Sciatic nerve (tissue), 2 donors: ENCODE data around the gene PTPN20. TPM values are rescaled to one million over a fixed set of nuclear protein-coding genes. Genes with fewer than 3 reads are reported as not detected.

Experiments used
- ATAC-seq: fragments of 200-7000 bp; cut with Tn5 transposase; one replicate; pipeline ENCODE4 v1.9.1; 2020; ENCODE audit warnings: mild to moderate bottlenecking, moderate library complexity
- DNase-seq: peaks from one replicate; pipeline ENCODE4 v3.0.0-alpha.2; 2020; ENCODE audit warnings: low spot score
- intact Hi-C: fragments of 100-400 bp; cut with DNase I; formaldehyde crosslinking; loops from one replicate; pipeline ENCODE4 v1.14.2; 2022
- total RNA-seq: library from RNA; stranded (reverse); fragmentation: NEBNext Ultra II Directional; extraction: Animal tissue kit (Norgen Biotek cat#: 25700); gene quantifications from one replicate; pipeline ENCODE4 v1.2.1, GENCODE V29; 2021
- donor health status: DM: no; HTN: no; CAD: no.
- donor health status: DM: no; HTN: no; CAD: no.

Gene PTPN20
- total RNA-seq, 1 donor from 2014 or later, result 5.3 TPM

DNA sequence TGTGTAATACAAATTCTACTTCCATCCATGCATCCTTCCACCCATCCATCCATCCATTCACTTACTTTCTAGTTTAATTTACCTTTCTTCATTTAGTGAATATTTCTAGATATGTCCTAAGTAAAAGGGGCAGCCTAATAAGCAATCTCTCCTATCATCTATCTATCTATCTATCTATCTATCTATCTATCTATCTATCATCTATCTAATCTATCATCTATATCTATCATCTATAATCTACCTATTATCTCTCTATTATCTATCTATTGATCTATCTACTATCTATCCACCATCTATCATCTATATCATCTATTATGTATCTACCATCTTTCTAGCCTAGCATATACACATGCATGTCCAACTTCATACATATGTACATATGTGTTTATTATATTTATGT, 104.2 kb downstream of the PTPN20 start:
- DNase-seq, result no peak
- ATAC-seq, result no peak
- intact Hi-C loops, result no loop called here

- ATAC-seq, result no peak
- intact Hi-C loops, result no loop called here
- DNase-seq, result no peak
Measured at GRCh38 chr10:47016564-47016963, 105.3 kb downstream of the PTPN20 start.

DNA sequence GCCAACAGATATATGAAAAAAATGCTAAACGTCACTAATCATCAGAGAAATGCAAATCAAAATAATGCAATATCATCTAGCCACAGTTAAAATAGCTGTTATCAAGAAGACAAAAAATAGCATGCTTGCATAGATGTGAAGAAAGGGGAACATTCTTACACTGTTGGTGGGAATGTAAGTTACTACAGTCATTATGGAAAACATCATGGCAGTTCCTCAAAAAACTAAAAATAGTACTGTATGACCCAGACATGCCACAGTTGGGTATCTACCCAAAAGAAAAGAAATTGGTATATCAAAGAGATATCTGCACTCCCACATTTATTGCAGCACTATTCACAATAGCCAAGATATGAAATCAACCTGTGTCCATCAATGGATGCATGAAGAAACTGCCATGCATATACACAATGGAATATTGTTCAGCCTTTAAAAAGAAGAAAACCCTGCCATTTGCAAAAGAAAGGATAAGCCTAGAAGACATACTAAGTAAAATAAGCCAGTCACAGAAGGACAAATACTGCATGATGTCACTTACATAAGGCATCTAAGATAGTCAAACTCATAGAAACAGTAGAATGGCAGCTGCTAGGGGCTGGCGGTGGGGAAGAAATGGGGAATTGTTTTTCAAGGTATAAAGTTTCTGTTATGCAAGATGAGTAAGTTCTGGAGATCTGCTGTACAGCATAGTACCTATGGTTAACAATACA, 107.0 kb downstream of the PTPN20 start:
- ATAC-seq, result no peak
- intact Hi-C loops, result no loop called here
- DNase-seq, result no peak

- intact Hi-C loops, result no loop called here
- DNase-seq (no peak), ATAC-seq (no peak)
Measured at GRCh38 chr10:47019155-47020145, 108.2 kb downstream of the PTPN20 start.

GRCh38 chr10:47020471-47020870, 109.2 kb downstream of the PTPN20 start:
- no peak for ATAC-seq
- intact Hi-C loops, result no loop called here
- no peak for DNase-seq

DNA sequence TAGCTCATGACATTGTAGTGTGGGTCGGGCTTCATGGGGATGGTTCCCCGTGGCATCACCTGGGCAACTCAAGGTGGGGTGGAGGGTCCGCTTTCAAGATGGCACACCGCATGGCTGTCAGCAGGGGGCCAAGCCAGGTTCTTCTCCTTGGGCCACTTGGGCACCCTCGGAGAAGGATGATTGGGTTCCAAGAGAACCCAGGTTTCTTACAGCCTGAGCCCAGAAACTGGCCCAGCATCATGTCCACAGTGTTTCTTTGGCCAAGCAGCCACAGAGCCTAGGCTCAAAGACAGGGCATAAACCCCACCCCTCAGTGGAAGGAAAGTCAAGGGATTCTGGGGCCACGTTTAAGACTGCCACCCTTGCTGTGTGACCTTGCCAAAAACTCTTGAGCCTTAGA, 110.6 kb downstream of the PTPN20 start:
- DNase-seq (peak; percentile 42), ATAC-seq (no peak)
- intact Hi-C loops, result no loop called here

DNA sequence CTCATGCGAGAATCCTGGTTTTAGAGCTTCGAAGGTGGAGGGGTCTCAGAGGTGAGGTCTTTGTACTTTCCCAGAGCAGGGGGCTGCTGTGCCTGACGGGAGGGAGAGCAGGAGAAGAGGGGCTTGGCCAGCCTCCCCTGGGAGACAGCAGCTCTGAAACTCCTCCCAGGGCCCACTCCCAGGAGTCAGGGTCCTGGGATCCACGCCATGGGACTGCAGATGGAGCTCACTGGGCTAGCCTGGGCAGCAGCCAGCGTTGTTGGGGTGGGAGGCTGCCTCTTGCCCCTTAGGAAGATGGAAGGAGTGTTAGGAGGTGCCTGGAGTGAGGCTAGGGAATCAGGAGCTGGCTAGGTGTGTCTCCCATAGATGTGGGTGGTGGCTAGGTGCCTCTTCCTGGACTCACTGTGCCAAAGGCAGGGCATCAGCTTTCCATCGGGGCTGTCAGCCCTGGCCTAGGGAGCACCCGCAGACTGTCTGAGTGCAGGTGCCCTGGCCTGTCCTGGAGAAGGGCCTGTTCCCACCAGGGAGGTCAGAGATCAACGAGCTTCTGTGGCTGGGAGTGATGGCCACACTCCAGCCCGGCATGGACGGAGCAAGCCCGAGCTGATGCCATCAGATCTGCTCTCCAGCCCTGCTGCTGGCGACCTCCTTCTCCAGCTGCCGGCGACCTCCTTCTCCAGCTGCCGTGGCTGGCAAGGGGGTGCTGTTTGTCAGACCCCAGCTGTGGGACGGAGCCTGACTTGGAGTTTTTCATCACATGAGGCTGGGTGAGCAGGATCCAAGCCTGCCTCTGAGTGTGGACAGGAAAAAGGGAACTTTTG, 111.3 kb downstream of the PTPN20 start:
- intact Hi-C loops, result no loop called here
- DNase-seq (peak; percentile 48), ATAC-seq (peak; percentile 13)

DNA sequence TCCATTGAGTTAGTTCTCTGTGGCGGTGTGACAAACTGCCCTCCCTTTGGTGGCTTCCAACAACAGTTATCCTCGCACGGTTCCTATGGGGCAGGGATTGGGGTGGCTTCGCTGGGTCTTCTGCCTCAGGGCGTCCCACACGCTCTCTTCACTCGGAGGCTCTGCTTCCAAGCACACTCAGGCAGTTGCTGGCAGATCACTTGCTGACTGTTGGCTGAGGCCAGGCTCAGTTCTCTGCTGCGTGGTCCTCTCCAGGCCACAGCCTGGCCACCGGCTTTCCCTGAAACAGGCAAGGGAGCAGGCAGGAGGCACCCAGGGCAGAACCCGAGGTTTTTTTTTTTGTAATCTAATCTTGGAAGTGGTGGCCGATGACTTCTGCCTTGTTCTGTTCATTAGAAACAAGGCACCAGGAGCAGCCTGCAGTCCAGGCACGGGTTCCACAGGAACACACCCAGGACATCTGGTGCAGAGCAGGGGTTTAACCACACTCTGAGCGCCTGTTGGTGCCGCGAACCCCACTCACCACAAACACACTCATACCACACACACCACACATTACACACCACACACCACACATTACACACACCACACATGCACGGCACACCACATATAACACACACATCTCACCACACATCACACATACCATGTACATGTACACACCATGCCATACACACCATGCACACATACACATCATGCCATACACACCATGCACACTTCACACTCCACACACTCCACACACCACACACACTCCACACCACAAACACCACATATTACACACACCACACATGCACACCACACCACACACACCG, 112.2 kb downstream of the PTPN20 start:
- DNase-seq (peak; percentile 59), ATAC-seq (peak; percentile 49)
- intact Hi-C loops, result loop anchor here (2.0 kb wide), 1 partner anchor 289 kb away; no protein-coding TSS in a partner anchor

GRCh38 chr10:47024046-47024322, 112.8 kb downstream of the PTPN20 start:
- DNase-seq (no peak), ATAC-seq (no peak)
- intact Hi-C loops, result loop anchor here (2.0 kb wide), 1 partner anchor 289 kb away; no protein-coding TSS in a partner anchor

- DNase-seq, result peak; percentile 73
- intact Hi-C loops, result loop anchor here (2.0 kb wide), 1 partner anchor 288 kb away; no protein-coding TSS in a partner anchor
- ATAC-seq, result peak; percentile 72
Measured at GRCh38 chr10:47024399-47025252, 113.4 kb downstream of the PTPN20 start.

DNA sequence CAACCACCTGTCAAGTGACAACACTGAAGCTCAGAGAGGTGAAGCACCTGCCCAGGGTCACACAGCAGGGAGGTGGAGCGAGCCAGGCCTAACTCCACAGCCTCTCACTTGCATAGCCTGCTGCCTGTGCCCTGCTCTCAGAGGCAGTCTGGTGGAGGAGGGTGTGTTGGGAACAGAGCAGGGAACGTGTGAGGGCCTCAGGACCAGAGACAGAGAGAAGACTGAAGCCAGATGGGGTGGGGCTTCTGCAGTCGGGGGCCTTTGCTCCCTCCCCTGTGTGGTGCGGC, 114.0 kb downstream of the PTPN20 start:
- DNase-seq, result peak; percentile 49
- ATAC-seq, result peak; percentile 13
- intact Hi-C loops, result loop anchor here (2.0 kb wide), 1 partner anchor 288 kb away; no protein-coding TSS in a partner anchor

DNA sequence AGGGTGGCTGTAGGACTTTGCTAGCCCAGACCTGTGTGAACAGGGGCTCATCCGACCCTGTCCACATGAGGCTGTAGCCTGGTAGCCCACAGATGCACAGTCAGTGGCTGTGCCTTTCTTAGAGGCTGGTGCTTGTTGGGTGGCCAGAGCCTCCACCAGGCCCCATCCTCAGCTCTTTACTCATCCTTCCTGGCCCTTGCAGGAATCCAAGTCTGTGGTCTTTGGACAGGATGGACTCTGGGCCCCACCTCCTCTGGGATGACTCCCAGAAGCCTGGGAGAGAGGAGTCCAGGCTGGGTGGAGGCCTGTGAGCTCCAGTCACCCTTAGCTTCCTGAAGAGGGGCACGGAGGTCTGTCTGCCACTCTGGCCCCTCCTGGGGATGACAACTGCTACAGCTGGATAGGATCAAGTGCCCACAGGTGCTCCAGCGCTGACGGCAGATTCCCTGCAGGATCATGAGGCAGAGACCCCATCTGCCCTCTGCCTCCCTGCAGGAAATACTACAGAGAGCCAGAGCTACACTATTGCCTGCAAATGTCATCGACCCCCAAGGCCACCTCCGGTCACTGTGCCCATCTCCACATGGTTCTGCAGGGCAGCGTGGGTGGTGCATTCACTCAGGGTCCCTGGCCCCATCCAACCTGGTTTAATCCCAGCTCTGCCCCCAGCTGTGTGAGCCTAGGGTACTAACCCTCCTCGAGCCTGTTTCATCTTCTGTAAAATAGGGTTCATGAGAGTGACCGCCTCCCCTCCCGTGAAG, 114.5 kb downstream of the PTPN20 start:
- intact Hi-C loops, result loop anchor here (2.0 kb wide), 1 partner anchor 287 kb away; no protein-coding TSS in a partner anchor
- DNase-seq (peak; percentile 60), ATAC-seq (peak; percentile 51)

- intact Hi-C loops, result no loop called here
- no peak for ATAC-seq
- peak; percentile 43 for DNase-seq
Measured at GRCh38 chr10:47026301-47027107, 115.3 kb downstream of the PTPN20 start.

DNA sequence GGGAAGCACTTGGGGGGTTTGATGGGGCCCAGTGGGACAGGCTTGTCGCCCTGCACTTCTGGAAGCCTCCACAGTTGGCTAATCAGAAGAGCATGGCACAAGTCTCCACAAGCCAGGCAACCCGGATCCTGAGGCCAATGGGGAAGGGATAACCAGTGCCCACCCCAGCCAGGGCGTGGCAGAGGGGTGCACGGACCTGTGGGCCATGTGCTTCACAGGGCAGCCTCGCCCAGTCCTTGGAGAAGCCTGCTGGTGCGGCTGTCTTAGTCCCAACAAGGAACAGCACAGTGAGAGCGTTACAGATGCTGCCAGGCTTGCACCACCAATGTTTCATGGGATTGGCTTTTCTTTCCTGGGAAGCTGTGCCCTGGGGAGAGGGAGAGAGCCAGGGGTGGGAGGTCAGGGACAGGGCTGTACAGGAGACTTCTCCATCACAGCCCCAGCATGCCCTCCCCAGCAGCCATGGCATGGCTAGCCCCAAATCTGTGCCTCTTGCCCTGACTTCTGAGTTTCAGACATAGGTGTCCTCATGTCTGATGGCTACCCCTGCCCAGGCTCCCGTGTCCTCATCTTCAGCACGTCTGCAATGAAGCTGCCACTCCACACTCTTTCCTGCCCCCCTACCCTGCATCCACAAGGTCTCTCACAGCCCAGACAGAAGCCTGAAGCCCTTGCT, 116.0 kb downstream of the PTPN20 start:
- peak; percentile 48 for DNase-seq
- intact Hi-C loops, result no loop called here
- ATAC-seq, result no peak

GRCh38 chr10:47027784-47028260, 116.6 kb downstream of the PTPN20 start:
- DNase-seq, result peak; percentile 14
- ATAC-seq, result no peak
- intact Hi-C loops, result no loop called here
